ENCODE measurements around the gene PDK2. TPM values are rescaled to one million over a fixed set of nuclear protein-coding genes. Genes with fewer than 3 reads are reported as not detected.

PDK2 gene
- total RNA-seq, 2 experiments from 2014 or later = 24.1 to 26.4 TPM

GRCh38 chr17:50102164-50102991, 7.2 kb downstream of the PDK2 start:
- H3K36me3 Mint-ChIP-seq = no peaks in the 10 kb centered on the region
- no peak overlapping the region for H3K4me3 Mint-ChIP-seq
- no peak for DNase-seq
- H3K27me3 Mint-ChIP-seq = no peaks in the 10 kb centered on the region
- H3K27ac Mint-ChIP-seq = no peak overlapping the region
- H3K9me3 Mint-ChIP-seq = no peaks in the 10 kb centered on the region
- no peak for ATAC-seq (ENCODE audit: low read depth)
- H3K4me1 Mint-ChIP-seq = peaks cover 7% of the 10 kb centered on the region
- POLR2A ChIA-PET = no interaction called here

DNA sequence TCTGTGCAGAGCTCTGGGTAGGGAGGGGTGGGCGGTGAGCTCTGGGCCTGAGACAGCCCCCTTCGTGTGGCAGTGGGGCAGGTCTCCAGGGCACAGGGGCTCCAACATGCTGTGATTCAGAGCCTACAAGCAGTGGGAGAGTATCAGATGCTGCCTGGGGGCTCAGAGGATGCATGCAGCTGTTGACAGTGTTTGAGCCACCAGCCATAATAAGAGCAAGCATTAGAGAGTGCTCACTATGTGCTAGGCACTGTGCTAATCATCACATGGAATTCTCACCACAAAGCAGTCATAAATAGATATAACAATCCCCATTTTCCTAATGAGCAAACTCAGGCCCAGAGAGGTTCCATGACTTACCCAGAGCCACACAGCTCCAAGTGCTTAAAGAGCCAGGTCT, 8.1 kb downstream of the PDK2 start:
- Mint-ChIP-seq H3K4me3 (no peak overlapping the region), H3K9me3 (no peaks in the 10 kb centered on the region), H3K27ac (no peak overlapping the region), H3K36me3 (no peaks in the 10 kb centered on the region), H3K4me1 (peaks cover 7% of the 10 kb centered on the region), H3K27me3 (no peaks in the 10 kb centered on the region)
- DNase-seq (no peak), ATAC-seq (ENCODE audit: low read depth) (no peak)
- POLR2A ChIA-PET = no interaction called here

DNA sequence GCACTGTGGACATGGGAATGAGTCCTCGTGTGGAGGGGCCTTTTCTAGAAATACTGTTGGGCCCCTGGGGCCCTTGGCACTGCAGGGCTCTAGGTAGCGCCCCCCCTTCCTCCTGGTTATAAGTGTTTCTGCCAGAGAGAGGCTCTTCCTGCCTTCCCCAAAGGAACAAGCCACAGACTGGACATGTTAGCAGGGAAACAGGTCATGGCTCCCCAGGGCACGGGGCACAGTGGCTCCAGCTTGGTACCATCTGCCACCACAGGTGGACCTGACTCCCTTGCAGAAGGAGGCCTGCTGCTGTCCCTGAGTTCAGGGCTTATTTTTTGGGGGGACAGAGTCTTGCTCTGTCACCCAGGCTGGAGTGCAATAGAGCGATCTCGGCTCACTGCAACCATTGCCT, 8.8 kb downstream of the PDK2 start:
- DNase-seq (no peak), ATAC-seq (ENCODE audit: low read depth) (no peak)
- peaks cover 7% of the 10 kb centered on the region for H3K4me1 Mint-ChIP-seq
- H3K27me3 Mint-ChIP-seq = no peaks in the 10 kb centered on the region
- POLR2A ChIA-PET = no interaction called here
- no peaks in the 10 kb centered on the region for H3K36me3 Mint-ChIP-seq
- H3K27ac Mint-ChIP-seq = no peak overlapping the region
- no peaks in the 10 kb centered on the region for H3K9me3 Mint-ChIP-seq
- no peak overlapping the region for H3K4me3 Mint-ChIP-seq

GRCh38 chr17:50105811-50106210, 10.7 kb downstream of the PDK2 start:
- no peak overlapping the region for H3K27ac Mint-ChIP-seq
- no peaks in the 10 kb centered on the region for H3K27me3 Mint-ChIP-seq
- ATAC-seq (ENCODE audit: low read depth) = no peak
- no peak for DNase-seq
- no peaks in the 10 kb centered on the region for H3K9me3 Mint-ChIP-seq
- no peaks in the 10 kb centered on the region for H3K4me1 Mint-ChIP-seq
- H3K4me3 Mint-ChIP-seq = no peak overlapping the region
- POLR2A ChIA-PET = no interaction called here
- H3K36me3 Mint-ChIP-seq = no peaks in the 10 kb centered on the region

GRCh38 chr17:50106393-50107131, 11.4 kb downstream of the PDK2 start:
- DNase-seq = no peak
- ATAC-seq (ENCODE audit: low read depth) = no peak
- no peaks in the 10 kb centered on the region for H3K4me1 Mint-ChIP-seq
- H3K4me3 Mint-ChIP-seq = no peak overlapping the region
- no peak overlapping the region for H3K27ac Mint-ChIP-seq
- no peaks in the 10 kb centered on the region for H3K36me3 Mint-ChIP-seq
- H3K27me3 Mint-ChIP-seq = no peaks in the 10 kb centered on the region
- H3K9me3 Mint-ChIP-seq = no peaks in the 10 kb centered on the region
- POLR2A ChIA-PET = no interaction called here

DNA sequence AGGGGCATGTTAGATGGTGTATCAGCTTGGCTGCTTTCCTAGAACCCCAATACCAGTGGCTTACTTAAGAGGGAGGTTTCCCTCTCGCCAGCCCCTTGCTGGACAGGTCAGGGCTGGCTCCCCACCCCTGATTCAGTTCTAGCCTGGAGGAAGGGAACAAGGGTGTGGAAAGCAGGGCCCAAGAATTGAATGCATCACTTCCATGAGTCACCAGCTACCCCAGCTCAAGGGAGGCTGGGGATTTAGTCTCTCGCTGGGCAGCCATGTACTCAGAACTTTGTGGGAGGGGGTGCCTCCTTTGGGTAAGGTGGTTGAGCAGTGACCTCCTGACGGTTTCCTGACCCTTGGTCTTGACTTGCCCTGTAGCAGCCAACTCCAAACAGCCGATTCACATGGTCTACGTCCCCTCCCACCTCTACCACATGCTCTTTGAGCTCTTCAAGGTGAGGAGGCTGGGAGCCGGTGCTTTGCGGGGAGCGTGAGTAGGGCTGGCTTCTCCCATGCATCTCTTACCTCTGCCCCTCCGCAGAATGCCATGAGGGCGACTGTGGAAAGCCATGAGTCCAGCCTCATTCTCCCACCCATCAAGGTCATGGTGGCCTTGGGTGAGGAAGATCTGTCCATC, 12.8 kb downstream of the PDK2 start:
- no peaks in the 10 kb centered on the region for H3K4me1 Mint-ChIP-seq
- ATAC-seq (ENCODE audit: low read depth) (no peak), DNase-seq (no peak)
- no peaks in the 10 kb centered on the region for H3K27me3 Mint-ChIP-seq
- H3K9me3 Mint-ChIP-seq = no peaks in the 10 kb centered on the region
- POLR2A ChIA-PET = no interaction called here
- H3K27ac Mint-ChIP-seq = no peak overlapping the region
- H3K36me3 Mint-ChIP-seq = no peaks in the 10 kb centered on the region
- H3K4me3 Mint-ChIP-seq = no peak overlapping the region

GRCh38 chr17:50108556-50108955, 13.4 kb downstream of the PDK2 start:
- H3K4me1 Mint-ChIP-seq = no peaks in the 10 kb centered on the region
- H3K36me3 Mint-ChIP-seq = no peaks in the 10 kb centered on the region
- DNase-seq = no peak
- POLR2A ChIA-PET = interaction anchor here (0.6 kb wide), 1 partner anchor 179 kb away, joined by 4 read pairs; no protein-coding TSS in a partner anchor
- no peak overlapping the region for H3K27ac Mint-ChIP-seq
- no peaks in the 10 kb centered on the region for H3K27me3 Mint-ChIP-seq
- no peak overlapping the region for H3K4me3 Mint-ChIP-seq
- no peak for ATAC-seq (ENCODE audit: low read depth)
- no peaks in the 10 kb centered on the region for H3K9me3 Mint-ChIP-seq

DNA sequence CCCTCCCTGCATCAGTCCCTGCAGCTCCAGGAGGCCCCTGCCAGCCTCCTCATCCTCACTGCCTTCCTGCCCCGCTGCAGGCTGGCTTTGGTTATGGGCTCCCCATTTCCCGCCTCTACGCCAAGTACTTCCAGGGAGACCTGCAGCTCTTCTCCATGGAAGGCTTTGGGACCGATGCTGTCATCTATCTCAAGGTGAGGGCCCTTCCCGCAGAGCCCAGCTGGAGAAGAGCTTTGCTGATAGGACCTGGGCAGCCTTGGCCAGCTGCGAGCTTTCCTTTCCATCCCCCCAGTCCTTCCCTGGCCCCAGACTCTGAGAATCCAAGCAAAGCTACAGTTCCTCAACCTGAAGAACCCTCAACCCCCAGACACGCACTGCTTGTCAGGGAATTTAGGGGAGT, 14.1 kb downstream of the PDK2 start:
- POLR2A ChIA-PET = interaction anchor here (0.6 kb wide), 1 partner anchor 178 kb away, joined by 4 read pairs; no protein-coding TSS in a partner anchor
- H3K27me3 Mint-ChIP-seq = no peaks in the 10 kb centered on the region
- no peaks in the 10 kb centered on the region for H3K4me1 Mint-ChIP-seq
- no peak overlapping the region for H3K27ac Mint-ChIP-seq
- no peak overlapping the region for H3K4me3 Mint-ChIP-seq
- no peaks in the 10 kb centered on the region for H3K36me3 Mint-ChIP-seq
- H3K9me3 Mint-ChIP-seq = no peaks in the 10 kb centered on the region
- ATAC-seq (ENCODE audit: low read depth) (no peak), DNase-seq (no peak)

GRCh38 chr17:50109785-50110184, 14.6 kb downstream of the PDK2 start:
- POLR2A ChIA-PET = no interaction called here

GRCh38 chr17:50110591-50111349, 15.6 kb downstream of the PDK2 start:
- POLR2A ChIA-PET = no interaction called here
- H3K27me3 Mint-ChIP-seq = peaks cover 6% of the 10 kb centered on the region
- no peaks in the 10 kb centered on the region for H3K36me3 Mint-ChIP-seq
- no peaks in the 10 kb centered on the region for H3K9me3 Mint-ChIP-seq
- no peak for DNase-seq
- peaks cover 6% of the 10 kb centered on the region for H3K4me1 Mint-ChIP-seq
- no peak overlapping the region for H3K4me3 Mint-ChIP-seq
- no peak for ATAC-seq (ENCODE audit: low read depth)
- H3K27ac Mint-ChIP-seq = no peak overlapping the region

More at GRCh38 chr17:50109785-50110184, 14.6 kb downstream of the PDK2 start:
- Mint-ChIP-seq H3K27ac (no peak overlapping the region), H3K4me1 (peaks cover under 1% of the 10 kb centered on the region), H3K9me3 (no peaks in the 10 kb centered on the region), H3K27me3 (no peaks in the 10 kb centered on the region), H3K4me3 (no peak overlapping the region), H3K36me3 (no peaks in the 10 kb centered on the region)
- no peak for DNase-seq
- ATAC-seq (ENCODE audit: low read depth) = no peak

DNA sequence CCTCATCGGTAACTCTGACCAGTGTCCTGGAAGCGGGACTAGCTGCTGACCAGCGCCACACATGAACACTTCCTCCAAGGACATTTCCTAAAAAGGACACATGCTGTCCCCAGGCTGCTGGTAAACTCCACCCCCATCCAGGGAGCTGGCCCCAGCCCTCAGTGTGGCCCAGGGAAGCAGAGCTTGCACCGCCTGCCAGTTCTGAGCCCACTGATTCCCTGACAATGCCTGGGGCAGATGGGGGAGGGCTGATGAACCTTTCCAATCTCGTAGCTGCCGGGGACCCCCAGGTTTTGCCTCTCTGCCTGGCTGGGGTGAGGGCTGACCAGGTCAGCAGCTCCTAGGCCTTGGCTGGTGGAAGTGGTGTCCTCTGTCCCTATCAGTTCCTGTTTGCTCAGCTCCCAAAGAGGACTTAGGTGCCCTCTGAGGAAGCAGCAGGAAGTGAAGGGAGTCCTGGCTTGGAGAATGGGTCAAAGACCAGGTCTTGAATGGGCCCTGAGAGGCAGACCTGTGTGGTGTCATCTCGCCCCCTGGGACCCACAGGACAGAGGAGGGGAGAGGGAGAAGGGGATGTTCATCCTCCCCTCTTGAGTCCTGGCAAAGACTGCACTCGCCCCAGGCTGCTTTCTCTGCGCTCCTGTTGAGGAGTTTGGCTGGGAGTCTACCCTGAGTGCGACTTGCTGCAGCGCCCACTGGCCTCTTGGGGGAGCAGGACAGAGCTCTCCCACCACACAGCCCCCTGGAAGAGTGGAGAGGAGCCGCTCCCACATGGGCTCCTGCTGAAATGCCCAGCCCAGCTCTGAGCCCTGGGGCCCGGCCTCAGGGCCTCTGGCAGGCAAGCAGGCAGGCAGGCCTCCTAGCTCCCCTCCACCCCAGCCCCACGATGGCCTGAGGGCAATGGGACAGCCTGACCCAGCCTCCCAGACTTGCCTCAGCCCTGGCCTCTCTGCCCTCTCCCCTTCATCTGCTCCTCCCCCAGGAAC, 16.8 kb downstream of the PDK2 start:
- no peaks in the 10 kb centered on the region for H3K9me3 Mint-ChIP-seq
- no peak for ATAC-seq (ENCODE audit: low read depth)
- POLR2A ChIA-PET = no interaction called here
- H3K4me1 Mint-ChIP-seq = peaks cover 10% of the 10 kb centered on the region
- H3K4me3 Mint-ChIP-seq = no peak overlapping the region
- peaks cover 16% of the 10 kb centered on the region for H3K27me3 Mint-ChIP-seq
- no peak overlapping the region for H3K27ac Mint-ChIP-seq
- H3K36me3 Mint-ChIP-seq = no peaks in the 10 kb centered on the region
- DNase-seq = no peak

DNA sequence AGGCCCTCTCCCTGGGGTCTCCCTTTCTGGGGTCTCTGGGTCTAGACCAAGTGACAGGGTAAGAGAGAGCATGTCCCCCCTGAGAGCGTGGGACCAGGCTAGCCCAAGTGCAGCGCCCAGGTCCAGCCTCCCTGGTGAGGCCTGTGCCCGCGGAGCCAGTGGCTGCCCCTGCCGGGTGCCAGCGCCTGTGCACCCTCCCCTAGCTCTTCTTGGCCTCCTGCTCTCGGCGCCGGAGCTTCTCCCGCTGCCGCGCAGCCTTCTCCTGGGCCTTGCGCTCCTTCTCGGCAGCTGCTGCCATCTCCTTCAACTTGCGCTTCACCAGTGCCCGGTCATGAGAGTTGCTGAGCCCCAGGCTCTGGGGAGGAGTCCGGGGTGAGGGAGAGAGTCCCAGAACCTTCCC, 17.5 kb downstream of the PDK2 start:
- peaks cover 21% of the 10 kb centered on the region for H3K27me3 Mint-ChIP-seq
- no peaks in the 10 kb centered on the region for H3K9me3 Mint-ChIP-seq
- peaks cover 10% of the 10 kb centered on the region for H3K4me1 Mint-ChIP-seq
- H3K27ac Mint-ChIP-seq = no peak overlapping the region
- H3K4me3 Mint-ChIP-seq = no peak overlapping the region
- DNase-seq (no peak), ATAC-seq (ENCODE audit: low read depth) (no peak)
- H3K36me3 Mint-ChIP-seq = no peaks in the 10 kb centered on the region
- POLR2A ChIA-PET = no interaction called here
